NAMALWA (cell line): ENCODE measurements around the gene CCDC142.
"Not testable (repeated sequence)": the region's sequence is repeated elsewhere in the genome, so short reads cannot be mapped to it uniquely, and the experiment has no call there.

Source experiments
- DNase-seq: peaks from one replicate; pipeline ENCODE4 v3.0.0-alpha.2; 2015; ENCODE audit warnings: low spot score

CCDC142 gene

DNA sequence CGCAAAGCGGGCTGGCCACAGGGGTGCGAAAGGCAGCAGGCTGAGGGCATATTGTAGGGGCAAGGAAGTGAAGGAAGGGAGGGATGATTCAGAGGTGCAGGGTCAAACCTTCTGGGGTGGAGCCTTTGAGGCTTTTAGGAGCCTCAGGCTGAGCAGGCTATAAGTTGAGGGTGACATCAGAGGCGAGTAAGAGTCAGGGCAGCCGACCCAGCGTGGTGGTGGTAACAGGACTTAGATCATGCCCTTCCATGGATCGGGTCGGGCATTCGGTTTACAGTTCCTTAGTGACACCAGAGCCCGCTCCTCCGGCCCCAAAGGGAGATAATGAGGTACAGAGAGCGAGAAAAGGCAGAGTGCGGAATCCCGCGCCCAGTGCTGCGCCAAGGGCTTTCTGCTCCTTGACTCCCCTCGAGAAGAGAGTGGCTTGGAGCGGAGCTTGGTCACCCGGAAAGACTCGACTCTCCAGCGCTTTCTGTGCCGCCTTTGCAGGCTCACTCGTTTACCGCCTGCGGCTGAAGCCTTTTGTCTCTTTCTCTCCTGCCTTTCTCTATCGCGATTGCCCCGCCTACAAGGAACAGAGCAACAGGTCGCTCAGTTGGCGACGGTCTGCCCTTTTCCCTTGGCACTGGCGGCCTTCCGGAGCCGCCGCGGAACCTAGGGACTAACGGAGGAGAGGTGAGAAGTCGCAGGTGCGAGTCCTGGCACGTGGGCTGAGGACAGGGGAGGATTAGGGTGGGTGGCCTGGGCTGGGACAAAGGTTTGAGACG lies 15.9 kb upstream of the CCDC142 start:
- DNase-seq: no peak

DNA sequence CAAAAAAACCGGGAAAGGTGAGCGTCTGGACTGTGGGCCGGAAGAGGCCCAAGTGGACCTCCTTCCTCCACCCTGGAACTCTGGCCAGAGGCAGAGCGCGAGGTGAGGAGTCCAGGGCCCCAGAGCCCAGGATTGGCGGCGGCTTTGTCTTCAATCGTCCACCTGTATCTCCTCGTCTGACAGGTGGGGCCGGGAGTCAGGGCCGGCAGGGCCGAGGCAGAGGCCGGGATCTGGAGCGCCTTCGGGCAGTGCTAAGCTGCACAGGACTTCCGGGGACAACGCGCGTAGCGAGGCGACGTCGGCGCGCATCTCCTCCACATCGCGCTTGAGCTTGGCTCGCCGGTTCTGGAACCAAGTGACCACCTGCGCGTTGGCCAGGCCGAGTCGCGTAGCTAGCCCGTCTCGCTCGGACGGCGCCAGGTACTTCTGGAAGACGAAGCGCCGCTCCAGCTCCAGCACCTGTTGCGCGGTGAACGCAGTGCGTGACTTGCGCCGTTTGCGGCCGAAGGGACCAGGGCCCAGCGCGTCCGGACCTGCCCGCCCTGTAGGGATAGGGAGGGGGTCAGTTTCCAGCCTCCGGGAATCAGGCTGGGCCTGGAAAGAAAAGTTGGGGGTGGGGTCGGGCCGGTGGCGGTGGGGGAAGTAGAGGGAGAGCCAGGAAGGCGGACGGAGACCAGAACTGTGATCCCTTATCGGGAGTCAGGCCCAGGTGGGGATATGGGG lies 15.1 kb upstream of the CCDC142 start:
- DNase-seq: no peak

DNA sequence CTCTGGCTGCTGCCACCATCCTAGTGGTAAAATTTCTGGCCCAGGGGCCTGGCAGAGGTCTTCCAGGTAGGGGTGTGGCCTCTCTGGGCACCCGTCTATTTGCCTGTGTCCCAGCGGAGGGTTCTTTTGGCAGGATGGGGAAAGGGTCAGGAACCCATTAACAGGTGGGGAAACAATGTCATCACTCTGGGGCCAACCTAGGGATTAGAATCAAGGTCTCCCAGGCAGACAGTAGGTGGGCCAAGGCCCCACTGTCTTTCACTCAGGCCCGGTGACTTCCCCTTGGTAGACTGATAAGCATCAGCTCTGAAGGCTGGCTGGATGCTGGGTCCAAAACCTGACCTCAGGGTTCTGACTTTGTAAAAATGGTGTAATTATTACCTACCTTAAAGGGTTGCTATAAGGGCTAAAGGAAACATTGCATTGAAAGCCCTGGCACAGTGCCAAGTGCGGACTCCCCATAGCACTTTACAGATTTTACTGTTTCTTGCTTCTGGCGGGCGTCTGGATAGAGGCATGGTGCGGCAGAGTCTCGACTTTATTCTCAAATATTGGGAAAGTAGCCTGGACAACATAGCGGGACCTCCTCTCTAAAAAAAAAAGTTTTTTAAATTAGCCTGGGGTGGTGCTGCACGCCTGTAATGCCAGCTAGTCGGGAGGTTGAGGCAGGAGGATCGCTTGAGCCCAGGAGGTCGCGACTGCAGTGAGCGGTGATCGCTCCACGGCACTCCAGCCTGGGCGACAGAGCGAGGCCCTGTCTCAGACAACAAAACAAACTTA lies 14.4 kb upstream of the CCDC142 start:
- no peak for DNase-seq

DNA sequence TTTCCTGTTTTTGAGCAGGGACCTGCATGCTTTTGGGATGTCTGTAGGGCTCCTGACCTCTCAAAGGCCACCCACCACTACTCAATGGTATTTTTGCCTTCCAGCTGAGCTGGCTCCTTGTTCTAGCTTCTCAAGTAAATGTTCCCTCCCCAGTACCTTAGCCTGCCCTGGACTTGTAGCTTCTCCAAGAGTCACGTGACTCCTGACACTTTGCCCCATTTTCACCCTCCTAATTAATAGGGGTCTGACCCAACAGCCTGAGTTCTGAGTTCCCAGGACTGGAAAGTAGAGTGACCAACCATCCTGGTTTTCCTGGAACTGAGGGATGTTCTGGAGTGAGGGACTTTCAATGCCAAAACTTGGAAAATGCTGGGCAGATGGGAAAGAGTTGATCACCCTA lies 12.6 kb upstream of the CCDC142 start:
- DNase-seq: no peak

DNA sequence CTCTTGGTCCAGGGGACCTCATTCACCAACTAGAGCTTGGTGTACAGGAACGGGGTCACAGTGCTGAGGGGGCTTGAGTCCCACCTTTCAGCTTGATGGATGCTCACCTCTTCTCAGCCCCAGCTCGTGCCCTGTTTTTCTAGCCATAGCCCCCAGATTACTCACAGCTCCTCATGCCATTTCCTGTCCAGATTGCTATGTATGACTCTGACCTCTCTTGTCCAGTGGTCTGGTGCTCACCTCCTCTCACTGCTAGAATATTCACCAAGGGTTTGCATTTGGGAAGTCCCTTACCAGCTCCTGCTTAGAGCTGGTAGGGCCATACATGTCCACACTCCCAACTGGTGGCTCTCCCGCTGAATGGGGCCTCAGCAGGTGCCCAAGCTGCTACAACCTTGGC lies 10.7 kb upstream of the CCDC142 start:
- no peak for DNase-seq

DNA sequence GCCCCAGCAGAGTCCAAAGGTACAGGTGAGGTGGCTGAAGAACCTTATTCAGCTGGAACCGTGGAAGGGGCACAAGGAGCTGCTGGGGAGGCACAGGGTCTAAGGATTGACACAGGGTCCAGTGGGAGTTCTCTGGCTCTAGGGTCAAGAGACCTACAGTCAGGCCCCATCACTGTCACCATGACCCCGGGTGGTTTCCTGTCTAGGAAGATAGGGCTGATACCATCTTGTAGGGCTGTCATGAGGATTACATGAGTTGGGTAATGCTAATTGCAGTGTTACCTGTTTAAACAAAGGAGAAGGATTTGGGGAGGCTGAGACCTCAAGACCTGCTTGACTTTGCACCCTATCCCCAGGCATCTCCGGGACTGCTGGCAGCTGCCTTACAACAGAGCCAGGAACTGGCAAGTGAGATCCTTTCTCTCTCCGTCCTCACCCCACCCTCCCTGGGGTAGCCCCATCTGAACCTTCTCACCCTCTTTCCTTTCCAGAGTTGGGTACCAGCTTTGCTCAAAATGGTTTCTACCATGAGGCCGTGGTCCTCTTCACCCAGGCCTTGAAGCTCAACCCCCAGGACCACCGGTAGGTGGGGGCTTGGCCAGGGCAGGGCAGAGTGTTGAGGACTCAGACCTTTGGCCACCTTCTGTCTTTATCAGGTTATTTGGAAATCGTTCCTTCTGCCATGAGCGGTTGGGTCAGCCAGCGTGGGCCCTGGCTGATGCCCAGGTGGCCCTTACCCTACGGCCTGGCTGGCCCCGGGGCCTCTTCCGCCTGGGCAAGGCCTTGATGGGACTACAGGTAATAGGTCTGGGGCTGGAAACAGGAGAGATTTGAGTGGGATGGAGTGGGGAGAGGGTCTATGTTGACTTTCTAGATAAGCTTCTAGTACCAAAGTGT lies 9.1 kb upstream of the CCDC142 start:
- no peak for DNase-seq

DNA sequence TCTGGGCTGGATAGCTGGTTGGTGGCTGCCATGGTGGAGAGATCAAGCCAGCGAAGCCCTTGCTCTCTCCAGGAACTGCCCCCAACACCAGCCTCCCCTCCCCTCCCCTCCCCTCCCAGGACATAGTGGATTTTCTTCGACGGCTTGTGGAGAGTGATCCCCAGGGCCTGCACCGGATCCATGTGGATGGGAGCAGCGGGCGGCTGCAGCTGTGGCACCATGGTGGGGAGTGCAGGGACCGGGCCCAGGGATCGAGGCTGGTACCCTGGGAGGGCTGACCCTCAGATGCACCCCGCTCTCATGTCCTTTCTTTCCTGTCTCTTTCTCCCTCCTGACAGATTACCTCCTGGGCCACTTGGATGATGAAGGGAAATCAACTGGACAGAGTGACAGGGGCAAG lies 7.1 kb upstream of the CCDC142 start:
- DNase-seq: no peak

DNA sequence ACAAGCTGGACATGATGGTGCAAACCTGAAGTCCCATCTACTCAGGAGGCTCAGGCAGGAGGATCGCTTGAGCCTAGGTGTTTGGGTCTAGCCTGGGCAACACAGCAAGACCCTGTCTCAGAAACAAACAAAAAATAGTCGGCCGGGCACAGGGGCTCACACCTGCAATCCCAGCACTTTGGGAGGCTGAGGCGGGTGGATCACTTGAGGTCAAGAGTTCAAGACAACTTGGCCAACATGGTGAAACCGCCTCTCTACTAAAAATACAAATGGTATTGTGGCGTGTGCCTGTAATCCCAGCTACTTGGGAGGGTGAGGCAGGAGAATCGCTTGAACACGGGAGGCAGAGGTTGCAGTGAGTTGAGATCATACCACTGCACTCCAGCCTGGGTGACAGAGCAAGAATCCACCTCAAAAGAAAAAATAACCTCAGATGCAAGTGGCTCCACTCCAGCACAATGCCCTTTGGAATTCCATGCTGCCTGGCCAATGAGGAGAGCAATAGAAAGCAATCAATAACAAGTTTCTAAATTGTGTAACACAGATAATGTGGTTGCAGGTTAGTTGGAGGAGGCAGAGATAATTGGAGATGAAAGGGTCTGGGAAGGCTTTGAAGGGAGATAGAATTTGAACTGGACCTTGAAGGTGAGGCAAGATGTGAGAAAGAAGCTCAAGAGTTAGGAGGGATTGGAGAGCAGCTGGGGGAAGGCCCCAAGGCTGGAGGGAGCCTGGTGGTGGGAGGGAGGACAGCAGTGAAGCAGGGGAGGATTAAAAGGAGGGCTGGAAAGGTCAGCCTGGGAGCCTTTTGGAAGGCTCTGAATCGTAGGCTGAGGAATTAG lies 6.1 kb upstream of the CCDC142 start:
- no peak for DNase-seq

DNA sequence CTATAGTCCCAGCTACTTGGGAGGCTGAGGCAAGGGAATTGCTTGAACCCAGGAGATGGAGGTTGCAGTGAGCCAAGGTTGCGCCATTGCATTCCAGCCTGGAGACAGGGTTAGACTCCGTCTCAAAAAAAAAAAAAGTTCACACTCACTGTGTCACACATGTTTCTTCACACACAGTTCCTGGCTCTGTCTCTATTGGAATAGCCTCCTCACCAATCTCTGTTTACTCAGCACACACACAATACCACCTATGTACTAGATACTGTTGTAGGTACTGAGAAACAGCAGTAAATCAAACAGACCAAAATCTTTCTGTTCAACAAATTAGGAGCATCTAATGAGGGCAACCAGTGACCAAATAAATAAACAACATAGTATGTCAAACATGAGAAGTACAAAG lies 3.3 kb upstream of the CCDC142 start:
- DNase-seq: no peak

DNA sequence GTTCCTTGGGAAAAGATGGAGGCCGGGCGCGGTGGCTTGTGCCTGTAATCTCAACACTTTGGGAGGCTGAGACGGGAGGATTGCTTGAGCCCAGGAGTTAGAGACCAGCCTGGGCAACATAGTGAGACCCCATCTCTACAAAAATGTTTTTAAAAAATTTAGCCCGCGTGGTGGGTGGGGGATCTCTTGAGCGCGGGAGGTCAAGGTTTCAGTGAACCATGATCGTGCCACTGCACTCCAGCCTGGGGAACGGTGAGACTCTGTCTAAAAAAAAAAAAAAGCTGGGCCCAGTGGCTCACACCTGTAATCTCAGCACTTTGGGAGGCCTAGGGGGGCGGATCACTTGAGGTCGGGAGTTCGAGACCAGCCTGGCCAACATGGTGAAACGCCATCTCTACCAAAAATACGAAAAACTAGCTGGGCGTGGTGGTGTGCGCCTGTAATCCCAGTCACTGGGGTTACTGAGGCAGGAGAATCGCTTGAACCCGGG lies 922 bp upstream of the CCDC142 start:
- not testable (repeated sequence) for DNase-seq

DNA sequence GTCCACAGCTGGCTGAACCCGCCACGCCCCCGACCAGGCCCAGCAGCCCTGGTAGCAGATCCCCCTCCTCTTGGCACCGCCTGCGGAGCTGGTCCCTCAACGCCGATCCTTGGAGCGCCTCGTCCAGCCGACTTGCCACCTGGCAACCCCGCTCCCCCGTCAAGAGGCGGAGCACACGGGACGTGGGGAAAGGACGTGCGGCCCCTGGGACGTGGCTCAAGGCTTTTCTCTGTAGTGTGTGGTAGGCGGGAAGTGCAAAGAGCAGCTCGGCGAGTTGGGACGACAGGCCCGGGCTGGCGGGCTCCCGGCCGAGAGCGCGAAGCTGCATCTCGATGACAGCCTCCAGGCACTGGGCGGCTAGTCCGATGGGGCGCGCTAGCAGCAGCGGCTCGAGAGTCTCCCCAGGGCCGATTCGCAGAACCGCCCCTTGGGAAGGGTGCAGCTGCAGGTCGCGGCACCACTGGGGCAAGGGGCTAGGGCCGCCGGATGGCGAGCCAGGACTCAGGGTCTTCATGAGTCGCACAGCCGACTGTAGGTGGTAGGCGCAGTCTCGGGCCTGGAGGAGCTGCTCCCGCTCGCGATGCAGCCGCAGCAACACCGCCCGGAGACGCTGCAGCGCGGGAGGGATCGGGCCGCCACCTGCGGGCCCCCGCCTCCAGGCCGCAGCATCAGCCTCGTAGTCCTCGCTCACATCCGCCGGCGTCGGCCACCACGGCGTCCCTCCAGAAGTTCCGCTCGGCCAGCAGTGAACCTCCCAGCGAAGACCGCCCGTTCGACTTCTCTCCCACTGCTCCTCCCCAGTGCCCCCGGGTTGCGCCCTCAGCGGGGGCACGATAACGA lies 617 bp downstream of the CCDC142 start:
- DNase-seq: peak; percentile 65

DNA sequence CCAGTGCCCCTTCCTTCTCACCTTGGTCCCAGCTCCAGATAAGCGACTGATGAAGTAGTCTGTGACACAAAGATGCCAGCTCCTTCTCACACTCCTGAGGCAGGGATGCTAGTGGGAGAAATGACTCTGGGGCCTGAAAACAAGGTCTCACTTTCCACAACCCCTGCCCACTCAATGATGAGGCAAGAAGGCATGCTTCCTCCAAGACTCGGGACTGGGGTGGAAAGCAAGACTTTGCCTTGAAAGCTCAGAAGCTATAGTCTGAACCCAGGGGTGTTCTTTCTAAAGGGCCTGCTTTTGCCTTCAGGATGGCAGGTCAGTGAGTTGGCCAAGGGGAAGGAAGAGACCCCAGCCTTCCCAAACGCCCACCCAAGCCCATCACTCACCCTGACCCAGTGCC lies 1.4 kb downstream of the CCDC142 start:
- no peak for DNase-seq

DNA sequence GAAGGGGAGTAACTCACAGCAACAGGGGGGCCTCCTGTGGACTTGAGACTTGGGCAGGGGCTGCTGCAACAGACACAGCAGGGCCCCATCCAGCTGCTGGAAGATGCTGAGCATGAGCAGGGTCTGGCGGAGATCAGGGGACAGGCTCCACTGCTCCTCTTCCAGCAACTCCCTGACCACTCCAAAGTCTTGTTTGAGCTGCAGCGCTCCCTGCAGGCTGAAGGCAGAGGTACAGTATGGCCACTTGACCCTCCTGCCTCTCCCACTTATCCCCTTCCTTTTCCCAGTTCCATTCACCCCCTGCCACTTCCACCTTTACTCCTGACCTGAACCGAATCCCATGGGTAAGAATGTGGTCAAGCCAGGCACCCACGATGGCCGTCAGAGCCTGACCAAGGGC lies 7.9 kb downstream of the CCDC142 start:
- no peak for DNase-seq

DNA sequence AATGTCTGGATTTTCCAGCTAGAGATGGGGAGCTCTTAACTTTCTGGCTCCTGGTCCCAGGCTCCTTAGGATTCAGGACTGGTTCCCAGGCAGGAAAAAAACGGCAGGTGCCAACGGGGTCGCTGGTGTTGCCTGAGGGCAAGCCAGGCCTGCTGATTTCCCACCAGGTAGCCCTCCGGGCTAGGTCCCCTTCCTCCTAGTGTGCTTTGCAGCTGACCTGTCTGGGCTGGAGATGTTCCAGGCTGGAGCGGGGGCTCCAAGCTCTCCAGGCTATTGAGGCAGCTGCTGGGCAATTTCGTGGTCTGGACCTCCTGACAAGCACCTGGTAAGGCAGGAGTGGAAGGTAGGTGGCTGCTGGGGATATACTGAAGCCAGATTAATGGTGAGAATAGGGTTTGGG lies 8.3 kb downstream of the CCDC142 start:
- no peak for DNase-seq

DNA sequence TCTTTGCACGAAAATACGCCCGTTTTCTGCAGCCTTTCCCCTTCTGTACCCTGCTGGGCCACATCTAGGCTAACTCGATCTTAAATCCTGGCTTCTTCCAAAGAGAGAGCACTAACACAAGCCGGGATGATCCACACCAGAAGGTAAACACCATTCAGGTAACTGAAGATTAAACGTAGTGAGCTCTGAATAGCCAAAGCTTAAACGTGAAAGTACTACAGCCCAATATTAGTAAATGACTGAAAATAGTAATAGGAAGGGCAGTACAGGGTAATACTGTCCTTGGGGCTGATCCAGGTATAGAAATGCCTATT lies 9.9 kb downstream of the CCDC142 start:
- no peak for DNase-seq

DNA sequence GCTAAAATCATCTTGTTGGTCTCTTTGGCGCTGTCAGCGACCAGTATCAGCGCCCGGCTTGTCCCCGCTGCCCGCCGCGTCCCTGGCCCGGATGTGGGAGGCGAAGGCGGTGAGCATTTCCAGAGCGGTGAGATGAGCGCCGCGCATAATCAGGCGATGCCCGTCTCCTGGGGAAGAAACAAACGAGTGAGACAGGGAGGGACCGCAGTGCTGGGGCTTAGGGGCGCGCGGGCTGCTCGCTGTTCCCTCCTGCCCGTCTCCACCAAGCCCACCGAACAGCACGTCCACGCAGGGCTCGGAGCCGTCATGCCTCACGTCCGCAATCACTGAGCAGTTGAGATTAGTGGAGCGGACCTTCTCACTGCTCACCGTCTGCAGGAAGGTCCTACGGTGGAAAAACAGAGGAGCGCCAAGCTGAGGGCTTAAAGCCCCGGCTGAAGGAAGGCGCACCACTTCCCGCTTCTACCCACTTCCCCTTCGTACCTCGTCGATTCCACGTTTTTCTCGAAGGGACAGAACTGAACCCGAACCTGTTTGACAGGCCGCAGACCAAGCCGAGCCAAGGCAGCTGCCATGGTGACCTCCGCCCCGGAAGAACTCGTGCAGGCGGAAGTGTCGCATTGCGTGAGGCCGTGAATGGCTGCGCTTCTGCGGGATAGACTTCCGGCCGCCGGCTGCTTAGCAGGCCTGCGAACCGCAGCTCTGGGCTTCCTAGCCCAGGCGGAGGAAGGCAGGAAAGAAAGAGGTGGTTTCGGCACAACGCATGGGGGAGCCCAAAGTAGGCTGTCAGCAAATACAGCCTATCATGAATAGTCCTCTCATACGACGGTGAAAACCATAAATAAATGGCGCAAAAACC lies 10.5 kb downstream of the CCDC142 start, which contains the start of gene MRPL53:
MRPL53 (minus strand) TSS at position 595 of the 859 bp plus-strand sequence; CDS start at position 575, 20 bp downstream.
- DNase-seq: peak; percentile 97

DNA sequence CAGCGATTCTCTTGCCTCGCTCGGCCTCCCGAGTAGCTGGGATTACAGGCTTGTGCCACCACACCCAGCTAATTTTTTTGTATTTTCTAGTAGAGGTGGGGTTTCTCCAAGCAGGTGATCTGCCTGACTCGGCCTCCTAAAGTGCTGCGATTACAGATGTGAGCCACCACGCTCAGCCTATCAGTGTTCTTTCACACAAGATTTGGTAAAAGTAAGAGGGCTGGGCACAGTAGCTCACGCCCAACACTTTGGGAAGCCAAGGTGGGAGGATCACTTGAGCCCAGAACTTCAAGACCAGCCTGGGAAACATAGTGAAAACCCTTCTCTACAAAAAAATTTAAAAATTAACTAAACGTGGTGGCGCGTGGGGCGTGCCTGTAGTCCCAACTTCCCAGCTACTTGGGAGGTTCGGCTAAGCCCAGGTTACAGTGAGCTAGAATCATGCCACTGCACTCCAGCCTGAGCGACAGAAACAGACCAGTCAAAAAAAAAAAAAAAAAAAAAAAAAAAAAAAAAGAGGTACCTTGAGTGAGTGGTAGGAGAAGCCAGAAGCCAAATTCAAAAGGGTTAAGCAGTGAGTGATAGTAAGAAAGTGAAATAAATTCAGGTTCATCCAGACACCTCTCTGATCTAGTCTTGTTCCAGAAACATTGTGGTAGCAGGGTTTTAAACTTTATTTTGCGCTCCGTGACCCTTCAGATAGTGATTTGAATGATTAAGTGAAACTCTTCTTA lies 11.3 kb downstream of the CCDC142 start:
- DNase-seq: no peak

DNA sequence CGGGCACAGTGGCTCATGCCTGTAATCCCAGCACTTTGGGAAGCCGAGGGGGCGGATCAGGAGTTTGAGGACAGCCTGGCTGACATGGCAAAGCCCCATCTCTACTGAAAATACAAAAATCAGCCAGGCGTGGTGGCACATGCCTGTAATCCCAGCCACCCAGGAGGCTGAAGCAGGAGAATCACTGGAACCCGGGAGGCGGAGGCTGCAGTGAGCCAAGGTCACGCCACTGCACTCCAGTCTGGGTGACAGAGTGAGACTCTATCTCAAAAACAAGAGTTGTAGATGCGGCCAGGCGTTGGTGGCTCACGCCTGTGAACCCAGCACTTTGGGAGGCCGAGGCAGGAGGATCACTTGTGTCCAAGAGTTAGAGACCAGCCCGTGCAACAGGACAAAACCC lies 12.1 kb downstream of the CCDC142 start:
- DNase-seq: not testable (repeated sequence)
